Adrenal gland (tissue), 5 donors: ENCODE data around the gene UBAC2.
"Not testable (repeated sequence)": the region's sequence is repeated elsewhere in the genome, so short reads cannot be mapped to it uniquely, and the experiment has no call there.

ENCODE experiments used
- CTCF ChIP-seq, 6 experiments: fragments of 450-650 bp in 4 of 6; fragments of 200-600 bp in 2 of 6; sonication (generic) in 1 of 6; IDR thresholded peaks; 1 replicate in 5 of 6; 2 replicates in 1 of 6; pipeline versions ENCODE4 v1.5.1 to v1.8.0; 2016 to 2021; ENCODE audit warnings: antibody characterized with exemption in 6 of 6, mild to moderate bottlenecking in 2 of 6, moderate library complexity in 1 of 6
- POLR2A ChIP-seq, 2 donors: fragments of 450-650 bp; IDR thresholded peaks; one replicate each; pipeline ENCODE4 v1.6.1; 2017; ENCODE audit warnings: antibody characterized with exemption in 2 of 2, mild to moderate bottlenecking in 2 of 2, moderate library complexity in 1 of 2
- donor health status: DM: no; HTN: no; CAD: no.

GRCh38 chr13:99393391-99393790 lies 192.7 kb downstream of the UBAC2 start:
- not testable (repeated sequence) for TF ChIP-seq CTCF, POLR2A (IDR thresholded peaks at IDR 0.05)
